ENCODE measurements around the gene TERC. TPM values are rescaled to one million over a fixed set of nuclear protein-coding genes. Genes with fewer than 3 reads are reported as not detected.

Gene TERC
- total RNA-seq, 3 donors from 2014 or later, result 2.3 to 7.6 TPM; not detected in 1

- no peak for TF ChIP-seq CTCF (IDR thresholded peaks at IDR 0.05)
- Histone ChIP-seq H3K36me3 (ENCODE audit: low read depth) (no peaks in the 10 kb centered on the region), H3K4me3 (peak within 1 kb of the TSS; percentile 31), H3K4me1 (ENCODE audit: low read depth) (peaks cover 8% of the 10 kb centered on the region), H3K9me3 (no peaks in the 10 kb centered on the region)
- ATAC-seq (peak; percentile 33), DNase-seq (peak; percentile 80 to 86 (median 84))
- intact Hi-C loops (cut with DNase I, micrococcal nuclease), result no loop called here
Measured at GRCh38 chr3:169769287-169770181, 4.7 kb upstream of the TERC start, which contains the start of gene ACTRT3. TSS of gene ACTRT3 (minus strand) at chr3:169769561. CDS start at chr3:169769520, 41 bp downstream.

DNA sequence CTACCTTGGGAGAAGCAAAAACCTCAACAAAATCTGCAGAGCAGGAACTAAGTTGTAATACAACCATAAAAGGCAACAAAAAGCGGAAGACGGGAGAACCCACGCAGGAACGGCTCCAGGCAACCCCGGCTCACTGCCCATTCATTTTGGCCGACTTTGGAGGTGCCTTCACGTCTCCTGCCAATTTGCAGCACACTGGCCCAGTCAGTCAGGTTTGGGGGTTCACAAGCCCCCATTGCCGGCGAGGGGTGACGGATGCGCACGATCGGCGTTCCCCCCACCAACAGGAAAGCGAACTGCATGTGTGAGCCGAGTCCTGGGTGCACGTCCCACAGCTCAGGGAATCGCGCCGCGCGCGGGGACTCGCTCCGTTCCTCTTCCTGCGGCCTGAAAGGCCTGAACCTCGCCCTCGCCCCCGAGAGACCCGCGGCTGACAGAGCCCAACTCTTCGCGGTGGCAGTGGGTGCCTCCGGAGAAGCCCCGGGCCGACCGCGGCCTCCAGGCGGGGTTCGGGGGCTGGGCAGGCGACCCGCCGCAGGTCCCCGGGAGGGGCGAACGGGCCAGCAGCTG lies 463 bp downstream of the TERC start:
- H3K4me3 ChIP-seq, result peak overlapping the region; percentile 75
- peaks cover 6% of the 10 kb centered on the region for H3K4me1 ChIP-seq (ENCODE audit: low read depth)
- DNase-seq, result peak; percentile 67 to 83 (median 81)
- peak; percentile 59 for ATAC-seq
- no peak for TF ChIP-seq CTCF (IDR thresholded peaks at IDR 0.05)
- H3K9me3 ChIP-seq, result no peaks in the 10 kb centered on the region
- no peaks in the 10 kb centered on the region for H3K36me3 ChIP-seq (ENCODE audit: low read depth)
- intact Hi-C loops (cut with DNase I, micrococcal nuclease), result no loop called here

DNA sequence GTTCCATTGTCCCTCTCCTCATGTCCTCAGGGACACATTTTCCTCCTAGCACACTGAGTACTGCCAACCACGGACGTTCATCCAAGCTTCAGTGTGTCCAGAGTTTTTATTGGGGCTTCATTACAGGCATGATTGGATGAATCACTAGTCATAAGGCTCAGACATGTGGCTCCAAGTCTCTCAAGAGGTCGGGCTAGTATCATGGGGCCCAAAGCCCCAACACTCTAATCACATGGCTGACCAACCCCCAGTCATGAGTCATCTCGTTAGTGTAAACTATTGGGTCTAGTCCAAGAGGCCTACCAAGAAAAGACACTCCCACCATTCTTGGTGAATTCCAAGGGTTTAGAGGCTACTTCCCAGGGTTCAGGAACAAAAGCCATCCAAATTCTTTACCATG lies 4.4 kb downstream of the TERC start:
- no peak overlapping the region for H3K4me3 ChIP-seq
- no peaks in the 10 kb centered on the region for H3K36me3 ChIP-seq (ENCODE audit: low read depth)
- DNase-seq, result no peak
- no peaks in the 10 kb centered on the region for H3K9me3 ChIP-seq
- intact Hi-C loops (cut with DNase I, micrococcal nuclease), result no loop called here
- no peak for ATAC-seq
- peaks cover 10% of the 10 kb centered on the region for H3K4me1 ChIP-seq (ENCODE audit: low read depth)
- TF ChIP-seq CTCF (IDR thresholded peaks at IDR 0.05), result no peak

DNA sequence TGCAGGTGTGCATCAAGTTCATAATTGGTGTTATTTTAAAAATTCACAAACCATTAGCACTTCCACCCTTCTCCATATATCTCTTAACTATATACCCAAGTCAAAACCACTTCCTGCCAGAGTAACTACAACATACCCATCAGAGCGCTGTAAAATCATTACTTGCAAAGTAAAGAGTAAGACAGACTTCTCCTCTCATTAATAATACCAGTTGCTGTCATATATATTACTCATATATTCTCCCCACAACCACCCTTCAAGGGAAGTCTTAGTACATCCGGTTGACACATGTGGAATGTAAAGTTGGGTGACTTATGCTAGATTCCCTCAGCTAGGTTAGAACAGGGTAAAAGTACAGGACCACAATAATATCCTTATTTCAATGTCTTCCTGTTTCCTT lies 5.6 kb downstream of the TERC start:
- peaks cover 10% of the 10 kb centered on the region for H3K4me1 ChIP-seq (ENCODE audit: low read depth)
- no peak for ATAC-seq
- DNase-seq, result no peak
- intact Hi-C loops (cut with DNase I, micrococcal nuclease), result no loop called here
- no peaks in the 10 kb centered on the region for H3K36me3 ChIP-seq (ENCODE audit: low read depth)
- no peak for TF ChIP-seq CTCF (IDR thresholded peaks at IDR 0.05)
- H3K9me3 ChIP-seq, result no peaks in the 10 kb centered on the region
- H3K4me3 ChIP-seq, result no peak overlapping the region

DNA sequence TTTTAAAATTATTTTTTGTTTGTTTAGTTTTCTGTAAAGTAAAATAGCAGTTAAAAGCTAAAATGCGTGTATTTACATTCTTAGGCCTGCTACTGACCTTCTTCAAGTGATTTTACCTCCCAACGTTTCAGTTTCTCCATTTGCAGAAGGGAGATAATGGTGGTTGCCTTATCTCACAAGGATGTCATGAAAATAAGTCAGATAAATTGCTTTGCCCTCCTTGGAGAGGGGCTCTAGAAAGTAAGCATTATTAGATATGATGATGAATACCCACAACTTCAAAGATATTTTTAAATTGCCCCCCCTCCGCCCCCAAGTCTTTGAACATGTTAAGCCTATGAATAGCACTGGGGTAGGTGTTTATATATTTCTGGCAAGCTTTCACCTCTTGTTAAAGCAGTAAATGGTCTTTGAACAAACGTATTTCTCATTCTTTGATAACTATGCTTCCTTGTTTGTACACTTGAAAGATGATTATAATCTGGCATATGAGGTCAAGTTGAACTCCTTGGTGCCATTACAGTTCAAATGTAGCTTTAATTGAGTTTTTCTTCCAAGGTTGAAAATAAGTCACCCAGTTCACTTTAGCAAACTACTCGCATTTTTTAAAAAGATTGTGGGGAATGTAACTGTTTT lies 6.4 kb downstream of the TERC start:
- peak in 1 of 3 donors; percentile 30 for DNase-seq
- no peak for TF ChIP-seq CTCF (IDR thresholded peaks at IDR 0.05)
- intact Hi-C loops (cut with DNase I, micrococcal nuclease), result no loop called here

More for the DNA sequence above, 6.4 kb downstream of the TERC start:
- H3K9me3 ChIP-seq, result no peaks in the 10 kb centered on the region
- peak; percentile 58 for ATAC-seq
- no peak overlapping the region for H3K4me3 ChIP-seq
- H3K4me1 ChIP-seq (ENCODE audit: low read depth), result peaks cover 5% of the 10 kb centered on the region
- H3K36me3 ChIP-seq (ENCODE audit: low read depth), result no peaks in the 10 kb centered on the region

All from mucosa of descending colon (tissue), 3 donors.